Daoy (cell line): Measurements from ENCODE around the gene SPO11. TPM values are rescaled to one million over a fixed set of nuclear protein-coding genes. Genes with fewer than 3 reads are reported as not detected.

Experiments used
- DNase-seq: peaks from one replicate; pipeline ENCODE4 v3.0.0-alpha.2; 2015; ENCODE audit warnings: low read depth
- total RNA-seq: library from RNA; depleted of rRNA; stranded (reverse); fragments of >200 nt; shearing (Covaris generic); gene quantifications from 2 replicates; pipeline ENCODE4 v1.2.3, GENCODE V29; 2014

The SPO11 gene
- total RNA-seq, 1 experiment from 2014 or later: not detected

GRCh38 chr20:57375652-57376230 is 46.1 kb downstream of the SPO11 start:
- no peak for DNase-seq

GRCh38 chr20:57377350-57377749 is 47.7 kb downstream of the SPO11 start:
- DNase-seq: no peak

GRCh38 chr20:57378107-57378506 is 48.5 kb downstream of the SPO11 start:
- DNase-seq: no peak

GRCh38 chr20:57378646-57379262 is 49.2 kb downstream of the SPO11 start:
- DNase-seq: no peak

GRCh38 chr20:57379263-57379647 is 49.7 kb downstream of the SPO11 start:
- DNase-seq: no peak

- no peak for DNase-seq
Measured at GRCh38 chr20:57380081-57380750, 50.6 kb downstream of the SPO11 start.

GRCh38 chr20:57381596-57382503 is 52.2 kb downstream of the SPO11 start:
- DNase-seq: peak; percentile 67

- no peak for DNase-seq
Measured at GRCh38 chr20:57382516-57382915, 52.9 kb downstream of the SPO11 start.

GRCh38 chr20:57383447-57384347 is 54.1 kb downstream of the SPO11 start:
- DNase-seq: no peak

- no peak for DNase-seq
Measured at GRCh38 chr20:57384486-57384885, 54.9 kb downstream of the SPO11 start.

GRCh38 chr20:57384953-57385761 is 55.6 kb downstream of the SPO11 start:
- DNase-seq: no peak

- no peak for DNase-seq
Measured at GRCh38 chr20:57385940-57386339, 56.3 kb downstream of the SPO11 start.

- DNase-seq: no peak
Measured at GRCh38 chr20:57386762-57387161, 57.2 kb downstream of the SPO11 start.

GRCh38 chr20:57387463-57387862 is 57.9 kb downstream of the SPO11 start:
- DNase-seq: no peak

GRCh38 chr20:57387945-57388371 is 58.4 kb downstream of the SPO11 start:
- DNase-seq: no peak

GRCh38 chr20:57388953-57389694 is 59.5 kb downstream of the SPO11 start:
- peak; percentile 68 for DNase-seq

- no peak for DNase-seq
Measured at GRCh38 chr20:57389695-57390603, 60.3 kb downstream of the SPO11 start.
